HG03045 (cell line): ENCODE data around the gene ARHGDIG.

Experiments
- ATAC-seq: cut with Tn5 transposase; IDR thresholded peaks from one replicate; pipeline ENCODE4 v1.9.1; 2021; ENCODE audit warnings: mild to moderate bottlenecking, moderate library complexity; ENCODE audit not compliant: unreplicated experiment

ARHGDIG gene

DNA sequence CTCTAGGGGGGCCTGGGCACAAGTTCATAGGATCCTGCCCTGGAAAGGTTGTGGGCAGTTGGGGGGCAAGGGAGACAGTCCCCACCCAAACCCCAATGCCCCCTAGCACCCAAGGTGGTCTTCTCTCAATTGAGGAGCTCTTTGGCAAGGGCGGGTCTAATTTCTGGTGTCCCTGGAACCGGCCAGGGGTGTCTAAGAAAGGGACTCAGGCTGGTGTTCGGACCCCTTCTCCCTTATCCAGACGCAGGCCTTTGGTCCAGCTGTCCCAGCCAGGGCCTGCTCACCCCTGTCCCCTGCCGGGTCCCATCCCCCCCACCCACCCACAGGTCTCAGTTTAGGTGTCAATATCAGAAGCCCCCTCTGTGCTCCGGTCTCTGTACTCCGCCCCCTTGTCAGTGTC, 860 bp upstream of the ARHGDIG start:
- no peak for ATAC-seq

DNA sequence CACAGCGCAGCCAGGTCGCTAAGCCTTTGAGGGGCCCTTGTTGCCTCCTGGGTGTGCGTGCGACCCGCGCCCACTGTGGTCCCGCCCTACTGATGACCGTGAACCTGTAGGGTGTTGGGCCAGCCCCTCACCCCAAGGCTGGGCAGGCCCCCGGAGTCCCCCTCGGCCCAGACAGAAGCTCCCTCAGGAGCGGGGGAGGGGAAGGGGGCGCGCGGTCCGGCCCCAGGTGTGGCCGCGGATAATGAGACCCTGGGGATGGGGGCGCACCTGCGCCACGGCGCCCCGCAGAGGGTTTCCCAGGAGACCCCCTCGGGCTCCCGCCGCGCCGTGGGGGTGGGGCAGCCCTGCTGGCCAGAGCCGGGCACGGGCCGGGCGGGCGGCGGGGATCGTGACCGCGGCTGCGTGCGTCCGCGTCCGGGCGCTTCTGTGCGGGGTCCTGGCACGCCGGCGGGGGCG, 358 bp upstream of the ARHGDIG start:
- no peak for ATAC-seq

DNA sequence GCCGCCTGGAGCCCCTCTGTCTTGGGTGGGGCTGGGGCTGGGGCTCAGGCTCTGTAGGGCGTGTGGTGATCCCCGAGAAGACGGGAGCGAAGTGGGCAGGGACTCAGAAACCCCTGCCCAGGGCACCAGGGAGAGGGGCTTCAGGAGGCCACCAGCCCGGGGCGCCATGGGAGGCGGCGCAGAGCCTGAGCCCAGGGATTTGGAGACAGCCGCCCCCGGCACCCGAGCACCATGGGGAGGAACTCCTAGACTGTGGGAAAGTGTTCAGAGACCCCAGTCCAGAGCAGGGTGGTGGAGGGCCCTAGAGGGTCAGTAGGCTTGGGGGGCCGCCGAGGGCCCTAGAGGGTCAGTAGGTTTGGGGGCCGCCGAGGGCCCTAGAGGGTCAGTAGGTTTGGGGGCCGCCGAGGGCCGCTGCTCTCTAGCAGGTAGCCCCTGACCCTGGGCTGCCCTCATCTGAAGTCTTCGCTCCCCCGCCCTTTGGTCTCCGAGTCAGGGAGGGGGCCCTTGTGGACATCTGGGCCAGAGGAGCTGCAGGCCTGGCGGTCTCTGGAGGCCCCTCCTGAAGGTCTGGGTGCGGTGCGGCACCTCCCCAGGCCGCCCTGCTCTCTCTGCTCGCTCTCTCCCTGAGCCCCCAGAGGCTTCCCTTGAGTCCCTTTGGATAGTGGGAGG, 734 bp downstream of the ARHGDIG start:
- ATAC-seq, result no peak

DNA sequence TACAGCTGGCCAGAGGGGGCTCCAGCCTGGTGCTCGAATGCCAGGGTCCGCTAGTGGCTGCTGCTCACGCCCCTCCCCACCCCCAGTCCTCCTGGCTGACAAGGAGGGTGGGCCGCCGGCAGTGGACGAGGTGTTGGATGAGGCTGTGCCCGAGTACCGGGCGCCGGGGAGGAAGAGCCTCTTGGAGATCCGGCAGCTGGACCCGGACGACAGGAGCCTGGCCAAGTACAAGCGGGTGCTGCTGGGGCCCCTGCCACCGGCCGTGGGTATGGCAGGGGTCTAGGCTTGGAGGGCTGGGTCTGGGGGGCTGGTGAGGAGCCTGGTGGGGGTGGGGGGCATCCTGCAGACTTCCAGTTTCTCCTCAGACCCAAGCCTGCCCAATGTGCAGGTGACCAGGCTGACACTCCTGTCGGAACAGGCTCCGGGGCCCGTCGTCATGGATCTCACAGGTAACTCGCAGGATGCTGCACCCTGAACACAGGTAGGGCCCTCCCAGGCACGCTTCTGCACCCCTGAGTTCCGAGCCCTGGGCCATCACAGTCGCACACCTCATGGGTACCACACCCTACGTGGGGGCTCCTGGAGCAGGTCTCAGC, 1.4 kb downstream of the ARHGDIG start:
- no peak for ATAC-seq

DNA sequence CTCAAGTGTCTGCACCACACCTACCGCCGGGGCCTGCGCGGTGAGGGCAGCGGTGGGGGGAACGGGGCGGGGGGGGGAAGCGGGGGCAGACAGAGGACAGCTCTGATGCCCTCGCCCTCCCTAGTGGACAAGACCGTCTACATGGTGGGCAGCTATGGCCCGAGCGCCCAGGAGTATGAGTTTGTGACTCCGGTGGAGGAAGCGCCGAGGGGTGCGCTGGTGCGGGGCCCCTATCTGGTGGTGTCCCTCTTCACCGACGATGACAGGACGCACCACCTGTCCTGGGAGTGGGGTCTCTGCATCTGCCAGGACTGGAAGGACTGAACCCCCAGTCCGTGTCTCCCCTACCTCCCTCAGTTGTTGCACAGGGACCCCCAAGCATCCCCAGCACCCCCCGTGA, 2.1 kb downstream of the ARHGDIG start:
- no peak for ATAC-seq

DNA sequence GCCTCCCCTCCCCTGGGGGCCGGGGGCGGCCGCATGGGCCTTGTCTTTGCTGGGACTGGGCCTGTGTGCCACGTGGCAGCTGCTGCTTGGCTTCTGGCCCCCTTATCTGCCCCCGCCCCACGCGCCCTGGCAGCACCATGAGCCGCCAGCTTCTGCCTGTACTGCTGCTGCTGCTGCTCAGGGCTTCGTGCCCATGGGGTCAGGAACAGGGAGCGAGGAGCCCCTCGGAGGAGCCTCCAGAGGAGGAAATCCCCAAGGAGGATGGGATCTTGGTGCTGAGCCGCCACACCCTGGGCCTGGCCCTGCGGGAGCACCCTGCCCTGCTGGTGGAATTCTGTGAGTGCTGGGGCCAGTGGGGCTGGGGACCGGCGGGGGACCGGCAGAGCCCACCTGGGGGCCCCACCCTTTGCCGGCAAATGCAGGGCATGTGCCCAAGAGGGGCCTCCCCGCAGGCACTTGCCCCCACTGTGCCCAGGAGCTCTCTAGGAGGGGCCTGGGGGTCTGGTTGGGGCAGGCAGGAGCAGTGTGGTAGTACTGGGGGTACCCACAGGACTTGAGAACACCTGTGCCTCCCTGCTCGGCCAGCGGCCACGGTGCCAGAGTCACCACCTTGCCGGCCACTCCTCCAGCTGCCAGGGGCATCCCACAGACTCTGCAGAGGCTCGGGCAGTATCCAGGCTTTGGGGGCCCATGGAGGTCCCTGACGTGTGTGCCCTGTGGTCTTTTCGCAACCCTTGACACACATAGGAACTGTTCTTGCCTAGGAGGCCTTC, 2.8 kb downstream of the ARHGDIG start, which contains the start of gene PDIA2:
PDIA2 (plus strand) TSS at position 132 of the 773 bp plus-strand sequence; CDS start at position 138, 6 bp downstream.
- ATAC-seq, result no peak

DNA sequence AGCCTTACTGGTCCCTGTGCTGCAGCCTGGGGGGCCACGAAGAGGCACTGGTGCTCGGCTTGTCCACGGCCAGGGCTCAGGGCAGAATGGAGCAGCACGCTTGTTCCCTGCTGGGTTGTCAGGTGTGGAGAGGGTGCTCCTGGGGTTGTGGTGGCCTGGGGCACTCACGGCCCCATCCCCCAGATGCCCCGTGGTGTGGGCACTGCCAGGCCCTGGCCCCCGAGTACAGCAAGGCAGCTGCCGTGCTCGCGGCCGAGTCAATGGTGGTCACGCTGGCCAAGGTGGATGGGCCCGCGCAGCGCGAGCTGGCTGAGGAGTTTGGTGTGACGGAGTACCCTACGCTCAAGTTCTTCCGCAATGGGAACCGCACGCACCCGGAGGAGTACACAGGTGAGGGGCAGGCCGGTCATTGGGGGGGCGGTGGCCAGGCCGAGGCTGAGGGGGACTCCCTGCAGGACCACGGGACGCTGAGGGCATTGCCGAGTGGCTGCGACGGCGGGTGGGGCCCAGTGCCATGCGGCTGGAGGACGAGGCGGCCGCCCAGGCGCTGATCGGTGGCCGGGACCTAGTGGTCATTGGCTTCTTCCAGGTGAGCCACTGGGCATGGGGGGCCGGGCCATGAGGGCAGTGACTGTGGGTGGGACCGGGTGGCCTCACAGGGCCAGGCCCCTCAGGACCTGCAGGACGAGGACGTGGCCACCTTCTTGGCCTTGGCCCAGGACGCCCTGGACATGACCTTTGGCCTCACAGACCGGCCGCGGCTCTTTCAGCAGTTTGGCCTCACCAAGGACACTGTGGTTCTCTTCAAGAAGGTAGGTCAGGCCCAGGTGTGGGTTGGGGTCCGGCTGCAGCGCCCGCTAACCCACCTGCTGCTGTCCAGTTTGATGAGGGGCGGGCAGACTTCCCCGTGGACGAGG, 4.1 kb downstream of the ARHGDIG start:
- no peak for ATAC-seq

DNA sequence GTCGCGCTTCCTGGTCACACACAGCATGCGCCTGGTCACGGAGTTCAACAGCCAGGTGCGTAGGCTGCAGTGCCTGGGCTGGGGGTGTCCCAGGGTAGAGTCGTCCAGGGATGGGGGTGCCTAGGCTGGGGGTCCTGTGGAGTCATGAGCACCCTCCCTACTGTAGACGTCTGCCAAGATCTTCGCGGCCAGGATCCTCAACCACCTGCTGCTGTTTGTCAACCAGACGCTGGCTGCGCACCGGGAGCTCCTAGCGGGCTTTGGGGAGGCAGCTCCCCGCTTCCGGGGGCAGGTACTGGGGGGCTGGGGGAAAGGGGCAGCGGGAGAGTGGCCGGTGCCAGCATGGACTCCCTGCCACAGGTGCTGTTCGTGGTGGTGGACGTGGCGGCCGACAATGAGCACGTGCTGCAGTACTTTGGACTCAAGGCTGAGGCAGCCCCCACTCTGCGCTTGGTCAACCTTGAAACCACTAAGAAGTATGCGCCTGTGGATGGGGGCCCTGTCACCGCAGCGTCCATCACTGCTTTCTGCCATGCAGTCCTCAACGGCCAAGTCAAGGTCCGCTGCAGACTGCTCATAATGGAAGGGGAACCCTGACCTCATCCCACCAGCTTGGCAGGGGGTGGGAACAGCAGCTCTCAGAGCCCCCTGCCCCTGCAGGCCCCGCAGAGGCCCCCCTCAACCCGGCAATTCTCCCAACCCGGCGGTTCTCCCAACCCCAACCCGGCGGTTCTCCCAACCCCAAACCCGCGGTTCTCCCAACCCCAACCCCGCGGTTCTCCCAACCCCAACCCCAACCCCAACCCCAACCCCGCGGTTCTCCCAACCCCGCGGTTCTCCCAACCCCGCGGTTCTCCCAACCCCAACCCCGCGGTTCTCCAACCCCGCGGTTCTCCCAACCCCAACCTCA, 5.0 kb downstream of the ARHGDIG start:
- no peak for ATAC-seq

DNA sequence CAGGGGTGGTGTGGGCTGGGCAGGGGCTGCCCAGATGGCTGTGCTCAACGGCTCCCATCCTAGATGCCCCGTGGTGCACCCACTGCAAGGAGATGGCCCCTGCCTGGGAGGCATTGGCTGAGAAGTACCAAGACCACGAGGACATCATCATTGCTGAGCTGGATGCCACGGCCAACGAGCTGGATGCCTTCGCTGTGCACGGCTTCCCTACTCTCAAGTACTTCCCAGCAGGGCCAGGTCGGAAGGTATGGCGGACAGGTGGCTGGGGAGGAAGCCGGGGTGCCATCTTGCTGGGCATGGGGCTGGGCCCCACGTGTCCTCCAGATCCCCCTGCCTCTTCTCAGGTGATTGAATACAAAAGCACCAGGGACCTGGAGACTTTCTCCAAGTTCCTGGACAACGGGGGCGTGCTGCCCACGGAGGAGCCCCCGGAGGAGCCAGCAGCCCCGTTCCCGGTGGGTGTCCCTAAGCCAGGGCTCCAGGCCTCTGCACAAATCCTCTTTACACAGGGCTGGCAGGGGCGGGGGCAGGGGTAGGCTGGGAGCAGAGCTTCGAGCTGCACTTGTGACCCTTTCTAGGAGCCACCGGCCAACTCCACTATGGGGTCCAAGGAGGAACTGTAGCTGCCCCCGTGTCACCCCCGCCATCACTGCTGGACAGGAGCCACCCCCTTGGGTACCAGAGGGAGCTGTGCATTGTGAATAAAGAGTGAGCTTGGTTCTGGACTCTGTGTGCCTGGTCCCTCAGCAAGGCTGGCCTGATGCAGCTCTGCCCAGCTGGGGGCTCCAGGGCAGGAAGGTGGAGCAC, 6.3 kb downstream of the ARHGDIG start:
- ATAC-seq, result no peak

DNA sequence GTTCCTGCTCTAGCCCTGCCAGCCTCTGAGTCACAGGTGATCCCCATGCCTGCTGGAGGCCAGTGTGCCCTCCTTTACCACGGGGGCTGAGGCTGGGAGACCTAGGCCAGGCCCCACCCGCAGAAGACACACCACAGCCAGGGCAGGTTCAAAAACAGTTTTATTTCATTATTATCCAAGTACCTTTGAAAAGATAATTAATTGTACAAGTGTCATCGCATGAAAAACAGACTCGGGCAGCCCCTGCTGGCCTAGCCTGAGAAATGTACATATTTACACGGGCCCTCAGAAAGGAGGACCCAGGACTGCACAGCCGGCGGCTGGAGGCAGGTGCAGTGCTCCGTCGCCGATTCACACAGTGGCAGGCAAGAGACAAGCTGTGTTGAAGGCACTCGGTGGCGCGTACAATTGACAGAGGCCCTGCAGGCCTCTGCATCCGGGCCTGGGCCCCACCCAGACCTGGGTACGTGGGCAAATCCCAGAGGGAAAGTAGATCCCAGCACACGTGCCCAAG, 7.0 kb downstream of the ARHGDIG start:
- no peak for ATAC-seq

DNA sequence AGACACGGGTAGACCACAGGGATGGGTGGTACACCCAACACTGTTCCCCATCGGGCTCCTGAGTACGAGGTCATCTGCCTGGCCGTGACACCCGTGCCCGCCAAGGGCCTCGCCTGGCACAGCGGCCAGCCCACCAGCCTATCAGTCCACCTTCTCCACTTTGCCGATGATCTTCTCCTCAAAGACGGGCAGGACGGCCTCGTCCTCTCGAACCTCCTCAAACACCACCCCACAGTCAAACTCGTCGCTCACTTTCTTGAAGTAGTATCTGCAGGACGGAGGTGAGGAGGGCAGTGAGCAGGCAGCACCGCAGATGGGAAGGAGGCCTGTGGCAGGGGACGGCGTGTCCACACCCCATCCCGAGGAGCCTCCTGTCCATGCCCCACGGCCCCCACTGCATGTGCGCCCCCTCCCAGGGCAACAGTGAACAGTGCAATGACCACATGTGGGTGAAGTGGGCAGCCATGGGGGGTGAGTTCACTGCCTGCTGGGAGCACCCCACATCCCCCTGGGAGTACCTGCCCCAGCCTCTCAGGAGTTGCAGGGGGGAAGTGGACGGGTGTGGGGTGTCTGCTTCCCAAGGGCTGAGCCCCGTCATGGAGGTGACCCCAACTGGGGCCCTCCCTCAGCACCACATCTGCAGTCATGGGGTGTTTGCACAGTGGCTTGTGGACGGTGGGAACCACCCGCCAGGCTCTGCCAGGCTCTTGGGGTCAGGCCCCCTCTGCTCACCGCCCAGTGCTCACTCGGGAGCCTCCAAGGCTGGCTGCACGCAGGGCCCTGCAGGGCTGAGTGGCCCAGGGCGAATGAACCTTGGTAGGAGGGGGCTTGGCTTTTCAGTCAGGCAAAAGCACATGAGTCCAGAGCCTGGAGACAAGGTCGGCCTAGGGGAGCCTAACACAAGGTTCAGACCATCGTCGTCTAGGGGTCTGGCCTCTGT, 7.9 kb downstream of the ARHGDIG start:
- ATAC-seq, result no peak

DNA sequence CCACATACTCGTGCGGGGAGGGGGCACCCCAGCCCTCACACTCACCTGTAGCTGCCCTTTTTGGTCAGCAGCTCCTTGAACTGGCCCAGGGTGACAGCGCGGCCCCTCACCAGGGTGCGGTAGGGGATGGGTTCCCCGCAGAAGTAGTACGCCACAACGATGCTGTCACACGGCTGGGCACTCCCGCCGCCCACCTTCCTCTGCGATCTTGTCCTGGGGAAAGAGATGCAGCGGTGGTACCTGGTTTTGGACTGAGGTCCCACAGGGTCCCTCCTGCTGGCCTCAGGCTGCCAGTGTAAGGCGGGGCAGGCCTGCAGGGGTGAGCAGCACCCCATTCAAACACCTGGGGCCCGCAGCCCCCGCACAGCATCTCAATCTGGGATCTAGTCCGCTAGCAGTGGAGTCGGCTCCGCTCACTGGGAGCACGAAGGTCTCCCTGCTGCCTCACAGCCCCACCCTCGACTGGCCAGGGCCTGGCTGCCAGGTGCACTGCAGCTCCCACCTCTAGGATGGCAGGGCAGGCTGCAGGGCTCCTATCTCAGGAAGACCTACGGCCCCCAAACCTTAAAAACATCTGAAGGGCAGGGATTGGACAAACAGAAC, 9.1 kb downstream of the ARHGDIG start:
- ATAC-seq, result no peak

DNA sequence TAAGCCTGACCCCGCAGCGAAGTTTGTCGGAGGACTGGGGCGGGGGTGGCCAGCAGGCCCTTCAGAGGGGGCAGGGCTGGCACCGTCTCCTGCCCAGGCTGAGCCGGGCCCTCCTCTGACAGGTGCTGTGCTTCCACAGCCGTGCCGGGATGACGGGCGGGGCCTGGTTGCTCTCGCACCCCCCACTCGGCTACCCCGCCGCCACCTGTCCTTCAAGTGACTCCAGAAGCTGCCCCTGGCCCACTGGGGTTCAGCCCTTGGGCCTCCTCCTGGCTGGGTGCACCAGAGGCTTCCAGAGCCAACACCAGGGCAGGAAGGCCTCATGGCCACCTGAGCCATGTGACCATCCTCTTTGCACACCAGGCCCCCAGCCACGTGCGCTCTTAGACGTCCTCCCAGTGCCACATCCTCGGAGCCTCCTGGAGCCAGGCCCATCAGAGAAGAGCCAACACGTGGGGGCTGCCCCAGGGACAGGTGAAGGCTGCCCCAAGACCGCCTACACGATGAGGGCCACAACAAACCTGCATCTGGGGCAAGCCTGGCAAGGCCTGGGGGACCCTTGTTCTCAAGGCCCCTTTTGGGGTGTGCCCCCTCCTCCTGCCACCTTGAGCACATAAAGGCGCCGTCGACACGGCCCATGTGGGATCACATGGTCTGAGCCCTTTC, 9.8 kb downstream of the ARHGDIG start:
- ATAC-seq, result no peak

DNA sequence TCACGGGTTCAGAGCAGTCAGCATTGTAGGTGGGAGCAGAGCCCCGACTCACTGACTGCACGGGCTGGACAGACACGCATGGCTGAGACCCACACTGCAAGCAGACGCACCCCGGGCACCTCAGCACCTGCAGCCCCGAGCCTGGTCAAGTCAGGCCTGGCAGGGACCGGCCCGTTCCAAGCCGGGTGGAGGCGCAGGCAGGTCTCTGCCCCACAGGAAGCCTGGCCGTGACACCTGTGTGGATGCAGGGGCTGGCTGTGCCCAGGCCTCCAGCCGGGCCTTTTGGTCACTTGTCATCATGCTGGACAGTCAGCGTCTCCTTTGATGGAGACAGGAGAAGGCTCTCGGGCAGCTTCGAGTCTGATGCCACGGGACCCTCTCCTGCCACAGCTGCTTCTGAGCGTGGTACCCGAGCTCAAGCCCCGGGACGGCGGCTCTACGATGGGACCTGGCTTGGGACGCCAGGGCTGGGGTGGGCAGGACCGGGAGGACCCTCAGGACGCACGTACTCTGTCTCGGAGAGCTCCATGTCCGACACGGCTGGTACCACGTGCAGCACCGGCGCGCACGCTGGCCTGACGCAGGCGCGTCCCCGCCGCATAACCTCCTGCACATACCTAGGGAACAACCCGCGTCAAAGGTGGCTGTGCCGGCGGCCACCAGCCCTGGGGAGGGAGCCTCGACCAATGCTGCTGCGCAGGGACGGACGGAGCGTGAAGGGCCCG, 10.5 kb downstream of the ARHGDIG start:
- ATAC-seq, result no peak

DNA sequence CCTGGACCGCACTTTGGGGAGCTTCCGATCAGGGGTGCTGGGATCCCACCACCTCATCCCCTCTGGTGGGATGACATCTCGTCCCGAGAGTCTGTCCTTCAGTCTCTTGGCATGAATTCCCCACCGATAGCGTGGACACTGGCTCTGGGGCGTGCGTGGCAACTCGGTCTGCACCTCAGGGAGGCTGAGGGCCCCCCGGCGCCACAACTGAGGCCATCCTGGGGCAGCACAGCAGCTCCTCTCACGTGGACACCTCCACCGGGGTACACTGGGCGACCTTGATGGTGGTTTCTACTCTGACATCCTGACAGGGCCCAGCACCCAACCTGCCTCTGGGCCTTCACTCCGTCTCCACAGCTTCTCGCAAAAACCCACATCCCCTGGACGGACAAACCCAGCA, 11.1 kb downstream of the ARHGDIG start:
- no peak for ATAC-seq
